DOHH2 (cell line): ENCODE measurements around the gene YIF1B.

ENCODE experiments used
- H3F3A ChIP-seq: fragments of 200-600 bp; sonication (generic), shearing (Covaris generic); 2 replicates; pipeline ENCODE4 v1.6.0; 2016; ENCODE audit warnings: antibody characterized with exemption, mild to moderate bottlenecking; ENCODE audit not compliant: control insufficient read depth, insufficient read depth
- H3K27ac ChIP-seq: fragments of 200-600 bp; sonication (generic); 2 replicates; pipeline ENCODE4 v1.5.1; 2014; ENCODE audit warnings: low read depth, mild to moderate bottlenecking, low read length, moderate library complexity
- H3K27me3 ChIP-seq: fragments of 200-600 bp; sonication (generic); 2 replicates; pipeline ENCODE4 v1.6.1; 2014; ENCODE audit warnings: mild to moderate bottlenecking, low read length, mixed read lengths; ENCODE audit not compliant: control insufficient read depth
- H3K36me3 ChIP-seq: fragments of 200-600 bp; sonication (generic); 2 replicates; pipeline ENCODE4 v1.6.1; 2014; ENCODE audit warnings: mild to moderate bottlenecking, low read length, moderate library complexity, mixed read lengths; ENCODE audit not compliant: control insufficient read depth
- H3K4me1 ChIP-seq: fragments of 200-600 bp; sonication (generic); 2 replicates; pipeline ENCODE4 v1.6.1; 2014; ENCODE audit warnings: mild to moderate bottlenecking, low read length, mixed read lengths; ENCODE audit not compliant: control insufficient read depth
- H3K4me2 ChIP-seq: fragments of 200-600 bp; sonication (generic); 2 replicates; pipeline ENCODE4 v1.6.0; 2014; ENCODE audit warnings: mild to moderate bottlenecking, low read length, moderate library complexity
- H3K4me3 ChIP-seq: fragments of 200-600 bp; sonication (generic); 2 replicates; pipeline ENCODE4 v1.5.1; 2014; ENCODE audit warnings: mild to moderate bottlenecking, low read length, mixed read lengths
- H3K79me2 ChIP-seq: fragments of 200-600 bp; sonication (generic); 2 replicates; pipeline ENCODE4 v1.6.1; 2014; ENCODE audit warnings: mild to moderate bottlenecking, low read length, mixed read lengths; ENCODE audit not compliant: control insufficient read depth
- H3K9me2 ChIP-seq: fragments of 200-600 bp; sonication (generic); replicated peaks from 2 replicates; pipeline ENCODE4 v1.6.1; 2014; ENCODE audit warnings: mild to moderate bottlenecking, low read length, mixed read lengths; ENCODE audit not compliant: control insufficient read depth
- H3K9me3 ChIP-seq: fragments of 200-600 bp; sonication (generic); 2 replicates; pipeline ENCODE4 v1.6.1; 2014; ENCODE audit warnings: antibody characterized with exemption, low read length, mixed read lengths; ENCODE audit not compliant: control insufficient read depth, insufficient read depth
- H4K20me1 ChIP-seq: fragments of 200-600 bp; sonication (generic); 2 replicates; pipeline ENCODE4 v1.6.0; 2014; ENCODE audit warnings: low read depth, mild to moderate bottlenecking, antibody characterized with exemption, low read length, moderate library complexity; ENCODE audit not compliant: control insufficient read depth, insufficient read depth
- CTCF ChIP-seq: fragments of 200-600 bp; sonication (generic); IDR thresholded peaks from one replicate; pipeline ENCODE4 v1.5.1; 2014; ENCODE audit warnings: antibody characterized with exemption, mild to moderate bottlenecking, low read depth, low read length; ENCODE audit not compliant: poor library complexity, severe bottlenecking
- EZH2phosphoT487 ChIP-seq: fragments of 200-600 bp; sonication (generic); IDR thresholded peaks from 2 replicates; pipeline ENCODE4 v1.6.1; 2017; ENCODE audit warnings: borderline replicate concordance, mild to moderate bottlenecking, antibody characterized with exemption, low read length, moderate library complexity, mixed read lengths

The YIF1B gene

GRCh38 chr19:38289955-38290354, 25.8 kb downstream of the YIF1B start:
- H3K79me2 ChIP-seq = no peaks in the 10 kb centered on the region
- no peaks in the 10 kb centered on the region for H4K20me1 ChIP-seq
- H3K4me2 ChIP-seq = no peak overlapping the region
- no peaks in the 10 kb centered on the region for H3K9me3 ChIP-seq
- H3K27ac ChIP-seq = no peak overlapping the region
- H3F3A ChIP-seq = no peaks in the 10 kb centered on the region
- H3K27me3 ChIP-seq = no peaks in the 10 kb centered on the region
- H3K4me3 ChIP-seq = no peak overlapping the region
- H3K4me1 ChIP-seq = peaks cover 2% of the 10 kb centered on the region
- no peak for TF ChIP-seq EZH2phosphoT487
- no peak for TF ChIP-seq CTCF
- H3K9me2 ChIP-seq = no peaks in the 10 kb centered on the region
- no peaks in the 10 kb centered on the region for H3K36me3 ChIP-seq

- no peaks in the 10 kb centered on the region for H4K20me1 ChIP-seq
- no peaks in the 10 kb centered on the region for H3K9me2 ChIP-seq
- peaks cover 11% of the 10 kb centered on the region for H3K4me1 ChIP-seq
- no peaks in the 10 kb centered on the region for H3F3A ChIP-seq
- H3K36me3 ChIP-seq = no peaks in the 10 kb centered on the region
- H3K27me3 ChIP-seq = no peaks in the 10 kb centered on the region
- no peak overlapping the region for H3K27ac ChIP-seq
- no peak for TF ChIP-seq CTCF
- no peaks in the 10 kb centered on the region for H3K79me2 ChIP-seq
- H3K9me3 ChIP-seq = no peaks in the 10 kb centered on the region
- H3K4me2 ChIP-seq = no peak overlapping the region
- H3K4me3 ChIP-seq = no peak overlapping the region
These were observed 27.5 kb downstream of the YIF1B start for GRCh38 chr19:38288123-38288855.

GRCh38 chr19:38287604-38288003, 28.1 kb downstream of the YIF1B start:
- H3K4me2 ChIP-seq = no peak overlapping the region
- H4K20me1 ChIP-seq = no peaks in the 10 kb centered on the region
- no peaks in the 10 kb centered on the region for H3K9me3 ChIP-seq
- no peaks in the 10 kb centered on the region for H3K79me2 ChIP-seq
- no peaks in the 10 kb centered on the region for H3F3A ChIP-seq
- no peak overlapping the region for H3K27ac ChIP-seq
- no peaks in the 10 kb centered on the region for H3K9me2 ChIP-seq
- H3K36me3 ChIP-seq = no peaks in the 10 kb centered on the region
- H3K4me1 ChIP-seq = peaks cover 11% of the 10 kb centered on the region
- H3K4me3 ChIP-seq = no peak overlapping the region
- TF ChIP-seq CTCF = no peak
- TF ChIP-seq EZH2phosphoT487 = no peak
- H3K27me3 ChIP-seq = no peaks in the 10 kb centered on the region
